GM12872 (cell line): ENCODE data around the gene ANKK1.

Experiments
- TF ChIP-seq, protein P1 (sequence below): IDR thresholded peaks from 3 replicates; pipeline ENCODE4 v1.5.1; 2011; ENCODE audit warnings: low read depth, mild to moderate bottlenecking, low read length, moderate library complexity; ENCODE audit not compliant: insufficient read depth

The ANKK1 gene

DNA sequence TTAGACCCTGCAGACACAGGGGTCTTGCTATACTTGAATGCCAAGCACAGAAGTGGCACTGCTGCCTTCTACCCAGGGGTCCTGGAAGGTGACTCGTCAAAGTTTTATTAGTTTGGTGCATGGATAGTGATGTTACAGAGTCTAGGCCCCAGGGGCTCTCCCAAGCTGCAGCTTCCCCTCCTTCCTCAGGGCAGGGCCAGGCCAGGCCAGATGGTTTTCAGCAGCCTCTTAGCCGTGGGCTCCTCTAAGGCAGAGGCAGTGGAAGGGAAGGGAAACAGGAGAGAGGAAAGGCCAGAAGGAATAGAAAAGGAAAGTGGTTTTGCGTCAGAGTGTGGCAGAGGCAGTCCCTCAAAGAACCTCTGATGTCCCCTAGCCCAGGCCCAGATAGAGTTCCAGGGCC lies 21.9 kb downstream of the ANKK1 start:
- TF ChIP-seq, protein P1, sequence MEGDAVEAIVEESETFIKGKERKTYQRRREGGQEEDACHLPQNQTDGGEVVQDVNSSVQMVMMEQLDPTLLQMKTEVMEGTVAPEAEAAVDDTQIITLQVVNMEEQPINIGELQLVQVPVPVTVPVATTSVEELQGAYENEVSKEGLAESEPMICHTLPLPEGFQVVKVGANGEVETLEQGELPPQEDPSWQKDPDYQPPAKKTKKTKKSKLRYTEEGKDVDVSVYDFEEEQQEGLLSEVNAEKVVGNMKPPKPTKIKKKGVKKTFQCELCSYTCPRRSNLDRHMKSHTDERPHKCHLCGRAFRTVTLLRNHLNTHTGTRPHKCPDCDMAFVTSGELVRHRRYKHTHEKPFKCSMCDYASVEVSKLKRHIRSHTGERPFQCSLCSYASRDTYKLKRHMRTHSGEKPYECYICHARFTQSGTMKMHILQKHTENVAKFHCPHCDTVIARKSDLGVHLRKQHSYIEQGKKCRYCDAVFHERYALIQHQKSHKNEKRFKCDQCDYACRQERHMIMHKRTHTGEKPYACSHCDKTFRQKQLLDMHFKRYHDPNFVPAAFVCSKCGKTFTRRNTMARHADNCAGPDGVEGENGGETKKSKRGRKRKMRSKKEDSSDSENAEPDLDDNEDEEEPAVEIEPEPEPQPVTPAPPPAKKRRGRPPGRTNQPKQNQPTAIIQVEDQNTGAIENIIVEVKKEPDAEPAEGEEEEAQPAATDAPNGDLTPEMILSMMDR, result no peak

DNA sequence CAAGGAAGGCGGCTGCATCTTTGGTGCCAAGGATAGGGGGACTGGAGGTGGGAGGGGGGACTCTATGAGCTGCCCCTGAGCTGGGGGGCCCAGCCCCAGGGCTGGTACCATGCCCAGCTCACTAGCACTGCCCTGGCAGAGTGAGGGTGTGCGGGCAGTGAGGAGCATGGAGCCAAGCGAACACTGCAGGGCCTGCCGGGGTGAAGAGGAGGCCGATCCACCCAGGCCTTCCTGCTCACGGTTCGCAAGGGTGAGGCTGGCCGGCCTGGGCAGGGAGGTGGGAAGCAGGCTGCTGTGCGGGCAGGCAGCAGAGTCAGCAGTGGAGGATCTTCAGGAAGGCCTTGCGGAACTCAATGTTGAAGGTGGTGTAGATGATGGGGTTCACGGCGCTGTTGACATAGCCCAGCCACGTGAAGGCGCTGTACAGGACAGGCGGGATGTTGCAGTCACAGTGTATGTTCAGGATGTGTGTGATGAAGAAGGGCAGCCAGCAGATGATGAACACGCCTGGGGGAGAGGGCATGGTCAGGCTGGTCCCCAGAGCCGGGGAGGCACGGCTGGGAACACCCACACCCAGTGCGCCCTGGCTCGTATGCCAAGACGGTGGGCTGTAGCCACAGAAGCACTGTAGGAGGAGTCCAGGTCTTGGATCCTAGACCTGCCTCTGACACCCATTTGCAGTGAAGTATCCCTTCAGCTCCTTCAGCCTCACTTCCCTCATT lies 23.0 kb downstream of the ANKK1 start:
- TF ChIP-seq, protein P1, result no peak

DNA sequence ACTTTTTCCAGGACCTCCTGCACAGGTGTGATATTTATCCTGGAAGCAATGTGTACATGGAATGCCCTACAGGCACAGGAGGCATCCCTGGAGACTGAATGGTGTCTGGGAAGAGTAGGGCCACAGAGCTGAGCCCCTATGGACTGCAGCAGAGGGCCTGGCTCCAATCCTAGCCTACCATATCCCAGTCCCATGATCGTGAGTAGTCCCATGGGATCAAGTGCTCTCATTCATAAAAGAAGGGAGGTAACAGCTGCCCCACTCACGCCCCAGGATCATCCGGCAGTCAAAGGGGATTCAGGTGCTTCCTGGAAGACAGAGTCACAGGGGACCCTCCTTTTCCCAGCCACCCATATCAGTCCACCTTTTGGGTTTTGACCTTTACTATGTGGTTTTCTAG lies 24.0 kb downstream of the ANKK1 start:
- TF ChIP-seq, protein P1, result no peak

DNA sequence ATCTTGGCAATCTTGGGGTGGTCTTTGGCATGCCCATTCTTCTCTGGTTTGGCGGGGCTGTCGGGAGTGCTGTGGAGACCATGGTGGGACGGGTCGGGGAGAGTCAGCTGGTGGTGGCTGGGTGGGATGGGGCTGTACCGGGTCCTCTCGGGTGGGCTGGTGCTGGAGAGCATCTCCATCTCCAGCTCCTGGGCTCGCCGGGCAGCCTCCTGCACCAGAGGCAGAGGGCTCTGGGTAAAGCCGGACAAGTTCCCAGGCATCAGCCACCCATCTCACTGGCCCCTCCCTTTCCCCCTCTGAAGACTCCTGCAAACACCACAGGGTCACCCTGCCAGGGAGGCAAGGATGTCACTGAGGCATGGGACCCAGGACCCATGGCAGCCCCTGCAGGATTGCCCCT lies 25.1 kb downstream of the ANKK1 start:
- TF ChIP-seq, protein P1, result no peak

DNA sequence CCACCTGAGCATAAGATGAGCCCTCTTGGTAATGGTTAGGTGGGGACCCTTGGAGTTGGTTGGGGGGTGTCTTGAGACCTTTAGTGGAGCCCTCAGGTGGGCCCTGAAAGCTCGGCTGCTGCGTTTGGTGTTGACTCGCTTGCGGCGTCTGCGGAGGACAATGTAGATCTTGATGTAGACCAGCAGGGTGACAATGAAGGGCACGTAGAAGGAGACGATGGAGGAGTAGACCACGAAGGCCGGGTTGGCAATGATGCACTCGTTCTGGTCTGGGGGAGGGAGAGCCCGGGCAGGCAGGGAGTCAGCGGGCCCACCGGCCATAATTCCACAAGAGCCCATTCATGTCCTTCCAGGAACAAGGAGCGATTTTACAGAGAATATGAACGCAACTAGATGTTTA lies 27.8 kb downstream of the ANKK1 start:
- TF ChIP-seq, protein P1, result no peak

DNA sequence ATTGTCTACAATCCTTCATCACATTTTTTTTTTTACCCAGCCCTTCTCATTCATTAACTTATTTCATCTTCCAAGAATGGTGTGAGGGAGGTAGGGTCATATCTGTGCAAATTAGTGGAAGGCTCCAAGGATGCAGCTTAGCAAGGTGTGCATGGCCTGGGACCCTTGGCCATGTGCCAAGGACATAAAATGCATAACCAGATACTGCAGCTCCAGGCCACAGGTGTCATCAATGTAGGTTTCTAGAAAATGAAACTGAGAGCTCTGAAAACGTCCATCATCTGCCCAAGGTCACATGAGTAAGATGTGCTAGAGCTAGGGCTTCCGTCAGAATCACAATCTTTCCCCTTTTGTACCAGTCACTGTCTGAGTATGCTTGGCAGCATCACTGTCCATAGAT lies 29.8 kb downstream of the ANKK1 start:
- TF ChIP-seq, protein P1, result no peak

DNA sequence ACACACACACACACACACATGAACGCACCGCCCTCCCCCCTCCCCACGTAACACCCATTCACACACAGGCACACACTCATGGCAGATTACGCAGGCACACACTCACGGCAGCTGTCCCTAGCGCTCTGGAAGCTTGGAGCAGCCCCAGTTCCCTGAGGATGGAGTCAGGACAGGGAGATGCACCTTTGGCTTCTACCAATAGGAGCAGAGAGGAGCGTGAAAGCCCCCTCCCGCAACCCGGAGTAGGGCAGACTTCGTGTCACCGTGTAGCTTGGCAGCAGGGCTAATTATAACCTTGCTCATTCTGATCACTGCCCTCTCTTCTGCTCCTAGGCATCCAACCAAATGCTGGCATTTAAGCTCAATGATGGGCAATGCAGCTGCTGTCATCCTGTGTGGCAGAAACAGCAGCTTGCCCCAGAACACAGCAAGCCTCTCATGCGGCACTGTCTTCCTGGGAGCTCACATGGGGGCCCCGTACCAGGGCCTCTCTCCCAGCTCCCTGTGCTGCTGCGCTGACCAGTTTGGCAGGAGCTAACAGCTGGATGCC lies 31.9 kb downstream of the ANKK1 start:
- TF ChIP-seq, protein P1, result no peak

DNA sequence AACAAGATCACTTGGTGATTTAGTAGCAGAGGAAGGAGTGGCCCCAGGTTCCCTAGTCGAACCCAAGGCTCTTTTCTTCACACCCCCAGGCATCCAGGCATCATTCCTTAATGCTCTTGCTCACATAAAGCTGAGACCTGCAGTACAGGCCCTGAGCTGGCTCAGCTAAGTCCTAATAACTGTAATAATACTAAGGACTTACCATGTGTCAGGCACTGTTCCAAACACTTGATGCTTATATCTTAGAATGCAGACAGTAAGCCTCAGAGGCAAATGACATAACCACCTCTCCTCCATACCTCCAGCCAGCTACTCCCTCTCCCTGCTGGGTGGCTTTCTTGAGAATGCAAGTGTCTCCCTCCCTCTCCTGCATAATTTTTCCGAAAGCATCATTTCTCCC lies 33.2 kb downstream of the ANKK1 start:
- TF ChIP-seq, protein P1, result no peak
